ENCODE measurements around the gene IL21R.
A peak's percentile ranks its signal among the peaks of the same experiment; 100 is the strongest.

Gene IL21R

GRCh38 chr16:27367461-27368357 lies 34.3 kb upstream of the IL21R start:
- peak; percentile 89 for TF ChIP-seq CTCF (conservative IDR thresholded peaks at IDR 0.05; ENCODE audit: low read depth, low read length)
- H3K4me3 ChIP-seq (ENCODE audit: low read depth, low read length), result peak overlapping the region; percentile 22

GRCh38 chr16:27368358-27368722 lies 33.6 kb upstream of the IL21R start:
- DNase-seq (ENCODE audit: low read depth), result no peak
- no peak for TF ChIP-seq CTCF (conservative IDR thresholded peaks at IDR 0.05; ENCODE audit: low read depth, low read length)
- H3K4me3 ChIP-seq (ENCODE audit: low read depth, low read length), result no peak overlapping the region

More at GRCh38 chr16:27367461-27368357, 34.3 kb upstream of the IL21R start:
- peak; percentile 84 for DNase-seq (ENCODE audit: low read depth)

GRCh38 chr16:27369806-27370205 lies 32.2 kb upstream of the IL21R start:
- H3K4me3 ChIP-seq (ENCODE audit: low read depth, low read length), result no peak overlapping the region
- no peak for TF ChIP-seq CTCF (conservative IDR thresholded peaks at IDR 0.05; ENCODE audit: low read depth, low read length)
- peak; percentile 66 for DNase-seq (ENCODE audit: low read depth)

DNA sequence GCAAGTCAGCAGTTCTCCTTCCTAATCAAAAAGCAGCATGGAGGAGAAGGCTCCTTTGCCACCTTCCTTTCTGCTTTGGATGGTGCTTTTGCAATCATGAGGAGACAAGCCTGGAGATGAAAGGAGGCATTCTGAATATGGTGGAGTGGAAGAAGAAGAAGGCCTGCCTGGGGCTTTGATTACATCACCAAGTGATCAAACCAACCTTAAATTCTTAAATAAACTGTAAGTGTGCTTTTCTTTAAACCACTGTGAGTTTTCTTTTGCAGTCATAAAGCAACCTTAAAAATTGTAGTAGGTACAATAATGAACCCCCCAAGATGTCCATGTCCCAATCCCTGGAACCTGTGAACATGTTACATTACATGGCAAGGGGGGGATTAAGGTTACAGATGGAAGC lies 31.7 kb upstream of the IL21R start:
- no peak for TF ChIP-seq CTCF (conservative IDR thresholded peaks at IDR 0.05; ENCODE audit: low read depth, low read length)
- no peak for DNase-seq (ENCODE audit: low read depth)
- no peak overlapping the region for H3K4me3 ChIP-seq (ENCODE audit: low read depth, low read length)

DNA sequence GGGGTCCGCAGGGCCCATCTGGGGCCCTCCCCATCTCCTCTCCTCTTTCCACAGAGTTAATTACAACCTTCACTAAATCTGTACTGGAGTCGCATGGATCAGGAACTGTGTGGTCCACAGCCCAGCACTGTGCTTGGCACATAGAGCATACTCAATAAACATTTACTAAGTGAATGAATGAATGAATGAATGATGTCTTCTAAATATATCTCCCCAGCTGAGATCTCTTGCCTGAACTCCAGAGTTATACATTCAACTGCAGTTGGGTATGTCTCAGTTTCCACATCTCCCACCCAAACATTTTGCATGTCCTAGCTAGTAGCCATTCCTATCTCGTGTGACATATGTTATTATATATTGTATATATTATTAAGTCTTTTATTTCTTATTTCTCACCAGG lies 28.7 kb upstream of the IL21R start:
- no peak overlapping the region for H3K4me3 ChIP-seq (ENCODE audit: low read depth, low read length)

GRCh38 chr16:27374221-27374803 lies 27.7 kb upstream of the IL21R start:
- H3K4me3 ChIP-seq (ENCODE audit: low read depth, low read length), result no peak overlapping the region
- DNase-seq (ENCODE audit: low read depth), result no peak
- no peak for TF ChIP-seq CTCF (conservative IDR thresholded peaks at IDR 0.05; ENCODE audit: low read depth, low read length)

More for the DNA sequence above, 28.7 kb upstream of the IL21R start:
- no peak for TF ChIP-seq CTCF (conservative IDR thresholded peaks at IDR 0.05; ENCODE audit: low read depth, low read length)
- no peak for DNase-seq (ENCODE audit: low read depth)

Data from choroid plexus epithelial cell (primary cell).